ENCODE measurements around the gene FMO2.

DNA sequence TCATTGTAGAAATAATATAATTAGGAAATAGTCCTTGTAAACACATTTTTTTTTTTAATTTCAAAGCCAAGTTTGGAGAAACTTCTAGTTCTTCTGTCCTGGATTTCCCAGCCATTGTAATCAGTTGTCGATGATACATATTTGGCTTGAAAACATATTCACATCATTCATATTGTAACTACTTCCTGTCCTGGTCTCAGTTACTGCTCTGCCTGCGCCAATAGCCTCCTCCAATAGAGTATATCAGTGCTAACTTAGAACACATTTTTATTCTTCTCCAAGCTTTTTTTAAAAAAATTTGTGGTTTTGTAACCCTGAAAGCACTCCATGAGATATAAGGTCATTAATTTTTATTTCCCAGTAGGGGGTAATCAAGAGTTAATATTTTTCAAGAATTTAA is 46.1 kb upstream of the FMO2 start:
- no peak for TF ChIP-seq EZH2 (IDR thresholded peaks at IDR 0.05; ENCODE audit: insufficient read depth, low read length)
- TF ChIP-seq, protein P1, sequence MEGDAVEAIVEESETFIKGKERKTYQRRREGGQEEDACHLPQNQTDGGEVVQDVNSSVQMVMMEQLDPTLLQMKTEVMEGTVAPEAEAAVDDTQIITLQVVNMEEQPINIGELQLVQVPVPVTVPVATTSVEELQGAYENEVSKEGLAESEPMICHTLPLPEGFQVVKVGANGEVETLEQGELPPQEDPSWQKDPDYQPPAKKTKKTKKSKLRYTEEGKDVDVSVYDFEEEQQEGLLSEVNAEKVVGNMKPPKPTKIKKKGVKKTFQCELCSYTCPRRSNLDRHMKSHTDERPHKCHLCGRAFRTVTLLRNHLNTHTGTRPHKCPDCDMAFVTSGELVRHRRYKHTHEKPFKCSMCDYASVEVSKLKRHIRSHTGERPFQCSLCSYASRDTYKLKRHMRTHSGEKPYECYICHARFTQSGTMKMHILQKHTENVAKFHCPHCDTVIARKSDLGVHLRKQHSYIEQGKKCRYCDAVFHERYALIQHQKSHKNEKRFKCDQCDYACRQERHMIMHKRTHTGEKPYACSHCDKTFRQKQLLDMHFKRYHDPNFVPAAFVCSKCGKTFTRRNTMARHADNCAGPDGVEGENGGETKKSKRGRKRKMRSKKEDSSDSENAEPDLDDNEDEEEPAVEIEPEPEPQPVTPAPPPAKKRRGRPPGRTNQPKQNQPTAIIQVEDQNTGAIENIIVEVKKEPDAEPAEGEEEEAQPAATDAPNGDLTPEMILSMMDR (IDR thresholded peaks at IDR 0.05; ENCODE audit: insufficient read depth, low read depth, low read length), result no peak
